GM19328 (cell line): ENCODE measurements around the gene CDC7.
"Not testable (repeated sequence)": the region's sequence is repeated elsewhere in the genome, so short reads cannot be mapped to it uniquely, and the experiment has no call there.

Experiments
- ATAC-seq: cut with Tn5 transposase; IDR thresholded peaks from one replicate; pipeline ENCODE4 v1.9.1; 2021; ENCODE audit warnings: mild to moderate bottlenecking, moderate library complexity; ENCODE audit not compliant: unreplicated experiment

CDC7 gene

GRCh38 chr1:91500756-91501522, at the start of gene CDC7:
CDC7 (plus strand) TSS chr1:91500851; CDS start chr1:91501717, 866 bp downstream.
- ATAC-seq = peak; percentile 76

DNA sequence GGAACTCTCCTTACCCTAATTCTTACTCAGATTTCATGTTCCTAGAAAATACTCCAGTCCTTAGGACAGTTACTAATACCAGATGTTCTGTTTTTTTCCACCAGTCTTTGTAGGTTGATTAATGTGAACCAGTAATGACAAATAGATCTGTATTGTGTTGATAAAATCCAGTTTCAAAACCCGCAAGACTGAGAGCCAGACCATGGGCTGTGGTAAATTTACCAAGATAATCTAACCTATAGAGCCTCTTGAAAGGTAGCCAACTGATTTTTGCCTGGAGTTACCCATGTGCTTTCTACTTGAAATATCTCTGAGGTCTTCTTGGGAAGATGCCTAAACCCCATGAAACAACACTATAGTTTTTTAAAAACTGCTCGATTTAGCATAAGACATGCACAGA, 46.5 kb upstream of the CDC7 start:
- ATAC-seq = no peak

GRCh38 chr1:91455334-91455733, 45.3 kb upstream of the CDC7 start:
- no peak for ATAC-seq

DNA sequence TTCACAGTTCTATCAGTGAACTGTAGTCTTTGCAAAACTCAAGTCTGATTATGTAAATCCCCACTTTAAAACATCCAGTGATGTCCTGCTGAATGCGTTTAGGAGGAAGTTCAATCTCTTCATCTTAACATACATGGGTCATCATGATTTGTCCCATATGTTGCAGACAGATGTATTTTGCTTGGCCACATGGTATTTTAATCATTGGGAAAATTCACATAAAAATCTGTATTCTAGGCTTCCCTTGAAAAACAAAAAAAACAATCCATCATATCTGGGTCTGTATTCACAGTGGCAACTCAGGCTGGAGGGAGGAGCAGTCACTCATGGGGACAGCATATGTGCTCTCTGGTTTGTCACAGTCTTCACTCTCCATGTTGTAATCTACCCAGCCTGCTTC, 44.8 kb upstream of the CDC7 start:
- ATAC-seq = no peak

- ATAC-seq = not testable (repeated sequence)
Measured at GRCh38 chr1:91465350-91465749, 35.3 kb upstream of the CDC7 start.

DNA sequence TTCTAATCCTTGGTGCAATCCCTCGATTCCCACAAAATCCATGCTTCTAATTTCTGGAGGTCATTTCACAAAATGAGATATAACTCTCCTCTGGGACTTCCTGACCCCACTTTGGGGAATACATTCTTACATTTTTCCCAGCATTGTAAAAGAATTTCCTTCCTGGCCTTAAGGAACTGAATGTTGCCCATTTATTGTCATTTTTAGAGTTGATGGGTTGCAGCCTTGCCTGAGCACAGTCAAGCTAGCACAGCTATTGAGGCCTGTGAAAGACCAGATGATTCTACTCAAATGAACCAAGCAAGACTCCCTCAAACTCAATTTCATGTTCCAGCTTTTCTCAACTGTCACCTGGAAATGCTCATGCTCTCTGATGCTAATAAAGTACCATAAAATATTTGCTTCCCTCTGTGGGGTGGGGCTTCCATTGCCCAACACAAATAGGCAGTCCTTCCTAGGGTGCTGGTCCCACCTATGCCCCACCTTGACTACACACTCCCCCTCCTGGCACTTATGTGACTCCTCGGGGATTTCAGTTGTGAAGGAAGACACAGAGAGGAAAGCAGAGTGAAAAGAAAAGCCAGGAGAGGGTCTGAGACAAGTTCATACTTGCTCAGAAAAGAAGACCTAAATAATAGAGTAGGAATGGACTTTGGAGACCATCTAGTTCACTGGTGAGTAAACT, 24.0 kb upstream of the CDC7 start:
- no peak for ATAC-seq

DNA sequence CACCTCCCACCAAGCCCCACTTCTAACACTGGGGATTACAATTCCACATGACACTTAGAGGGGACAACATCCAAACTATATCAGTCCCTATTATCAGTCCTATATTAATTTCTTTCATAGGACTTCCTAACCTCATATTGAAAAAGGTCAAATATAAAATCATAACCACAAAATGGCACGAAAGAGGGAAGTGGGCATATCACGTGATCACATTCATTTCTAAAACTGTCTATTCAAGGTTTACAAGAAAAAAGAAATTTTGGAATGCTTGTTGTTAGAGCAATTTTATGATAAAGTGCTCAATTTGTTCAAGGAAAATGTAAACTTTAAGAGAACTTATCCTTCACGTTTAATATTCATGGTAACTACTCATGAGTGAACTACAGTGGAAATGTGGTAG, 13.2 kb upstream of the CDC7 start:
- no peak for ATAC-seq

DNA sequence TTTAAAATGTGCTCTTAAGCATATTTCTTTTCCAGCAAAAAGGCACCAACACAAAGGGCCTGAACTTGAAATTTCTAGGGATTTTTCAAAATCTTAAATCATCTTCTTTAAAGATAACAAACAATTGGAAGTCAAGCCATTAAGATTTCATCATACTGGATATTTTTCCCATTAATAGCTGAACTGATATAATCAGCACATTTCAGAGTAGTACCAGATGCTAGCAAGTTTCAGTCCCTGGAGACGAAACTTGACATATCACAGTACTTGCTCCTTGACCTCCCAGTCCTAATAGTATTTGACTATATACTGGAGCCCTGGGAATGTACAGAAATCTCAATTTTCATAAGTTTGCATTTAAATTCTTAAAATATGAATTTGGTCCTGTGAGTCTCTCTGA, 10.2 kb upstream of the CDC7 start:
- no peak for ATAC-seq

- no peak for ATAC-seq
Measured at GRCh38 chr1:91498035-91498434, 2.6 kb upstream of the CDC7 start.

DNA sequence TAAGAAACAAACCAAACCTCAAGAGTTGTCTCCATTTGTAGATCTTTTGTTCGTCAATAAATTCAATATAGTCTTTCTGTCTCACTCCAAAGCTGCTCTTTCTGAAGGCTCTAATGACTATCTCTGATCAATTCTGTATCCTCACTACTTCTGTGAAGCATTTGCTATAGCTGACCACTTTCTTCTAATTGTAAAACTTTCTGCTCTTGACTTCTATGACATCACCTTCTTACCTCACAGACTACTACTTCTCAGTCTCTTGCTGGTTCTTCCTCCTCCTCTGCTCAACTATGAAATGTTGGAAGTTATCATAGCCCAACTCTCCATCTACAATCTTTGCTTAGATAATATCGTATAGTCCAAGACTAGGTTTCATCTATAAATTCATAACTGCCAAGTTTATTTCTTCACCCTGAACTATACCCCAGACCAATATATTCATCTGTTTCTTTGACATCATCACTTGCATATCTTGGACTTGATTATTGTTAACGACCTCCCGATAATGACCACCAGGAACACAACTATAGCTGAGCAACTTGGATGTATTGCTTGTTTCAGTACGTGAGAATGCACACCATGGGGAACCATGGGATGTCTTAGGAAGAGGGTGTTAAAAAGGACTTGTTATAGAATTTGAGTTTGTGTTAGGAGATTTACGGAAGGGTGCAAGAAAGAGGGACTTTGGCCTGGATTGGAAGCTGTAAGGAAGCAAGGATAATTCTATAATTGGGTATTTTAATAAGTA, 2.0 kb upstream of the CDC7 start:
- no peak for ATAC-seq

GRCh38 chr1:91499346-91499745, 1.3 kb upstream of the CDC7 start:
- no peak for ATAC-seq

DNA sequence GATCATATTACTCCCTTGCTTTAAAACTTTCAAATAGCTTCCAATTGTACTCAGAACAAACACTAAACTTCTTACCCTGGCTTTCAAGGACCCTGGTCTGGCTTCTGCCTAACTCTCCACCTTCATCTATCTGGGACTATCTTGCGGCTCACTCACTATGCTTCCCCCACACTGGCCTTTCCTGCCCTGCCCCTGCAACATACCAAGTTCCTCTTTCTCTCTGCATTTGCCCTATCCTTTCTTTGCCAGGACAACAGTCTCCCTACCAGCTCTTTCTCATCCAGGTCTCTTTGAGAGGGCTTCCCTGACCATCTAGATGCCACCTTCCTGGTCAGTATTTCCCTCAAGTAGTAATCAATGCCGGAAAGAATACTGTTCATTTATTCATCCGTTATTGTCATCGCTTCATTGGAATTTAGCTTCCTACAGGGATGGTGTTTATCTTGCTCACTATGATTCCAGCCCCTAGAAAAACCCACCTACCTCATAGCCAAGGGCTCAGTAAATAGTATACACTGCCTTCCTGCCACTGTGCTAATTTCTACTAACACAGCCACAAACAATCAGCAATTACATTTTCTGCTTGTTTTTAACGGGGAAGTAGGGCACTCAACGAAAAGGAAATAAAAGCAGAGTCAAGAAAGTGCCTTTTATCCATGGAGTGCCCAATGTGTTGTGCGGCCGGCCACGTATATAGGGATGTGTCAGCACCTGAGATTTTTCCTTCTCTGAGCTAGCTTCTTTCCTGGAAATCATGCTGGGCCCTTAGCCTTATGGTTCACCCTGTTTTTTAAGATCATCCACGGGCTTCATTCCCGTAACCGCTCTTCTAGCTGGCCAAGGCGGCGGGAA, 521 bp upstream of the CDC7 start:
- peak; percentile 21 for ATAC-seq

DNA sequence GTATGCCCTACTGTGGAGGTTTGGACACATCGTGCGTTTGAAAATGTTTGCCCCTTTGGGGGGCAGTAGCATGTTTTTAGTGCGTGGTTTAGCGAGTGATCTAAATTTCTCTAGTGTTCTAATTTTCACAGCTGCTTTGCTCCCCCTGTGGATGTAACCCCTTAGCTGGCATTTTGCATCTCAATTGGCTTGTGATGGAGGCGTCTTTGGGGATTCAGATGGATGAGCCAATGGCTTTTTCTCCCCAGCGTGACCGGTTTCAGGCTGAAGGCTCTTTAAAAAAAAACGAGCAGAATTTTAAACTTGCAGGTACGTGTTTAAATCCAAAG, 836 bp downstream of the CDC7 start:
- peak; percentile 14 for ATAC-seq

DNA sequence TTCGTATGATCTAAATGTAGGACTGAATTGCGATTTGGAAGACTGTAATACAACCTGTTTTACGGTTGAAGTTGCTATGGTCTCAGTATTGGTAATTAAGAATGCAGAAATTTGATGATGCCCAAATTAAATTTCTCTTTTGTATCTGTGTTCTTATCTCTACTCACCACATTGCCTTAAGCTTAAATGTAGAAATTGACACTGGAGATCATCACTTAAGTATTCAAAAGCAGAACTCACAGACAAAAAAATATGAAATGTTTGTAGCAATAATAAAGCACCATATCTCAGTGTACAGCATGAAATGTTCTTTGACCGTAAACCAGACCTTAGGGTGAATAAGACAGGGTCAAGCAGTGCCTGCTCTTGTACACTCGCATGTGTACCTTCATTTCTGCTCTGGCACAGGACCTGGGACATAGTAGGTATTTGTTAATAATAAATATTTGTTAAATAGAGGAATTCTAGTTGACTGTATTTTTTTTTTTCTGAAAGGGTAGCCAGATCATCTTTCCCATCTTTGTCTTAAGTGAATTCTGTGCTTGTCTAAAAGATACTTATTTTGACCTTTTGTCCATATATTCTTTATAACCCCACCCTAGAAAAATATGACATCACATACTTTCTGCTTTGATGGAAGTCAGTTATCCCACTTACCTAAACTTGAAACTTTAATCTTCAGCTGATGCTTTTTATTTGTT, 1.5 kb downstream of the CDC7 start:
- no peak for ATAC-seq

- ATAC-seq = no peak
Measured at GRCh38 chr1:91502672-91503184, 2.1 kb downstream of the CDC7 start.

DNA sequence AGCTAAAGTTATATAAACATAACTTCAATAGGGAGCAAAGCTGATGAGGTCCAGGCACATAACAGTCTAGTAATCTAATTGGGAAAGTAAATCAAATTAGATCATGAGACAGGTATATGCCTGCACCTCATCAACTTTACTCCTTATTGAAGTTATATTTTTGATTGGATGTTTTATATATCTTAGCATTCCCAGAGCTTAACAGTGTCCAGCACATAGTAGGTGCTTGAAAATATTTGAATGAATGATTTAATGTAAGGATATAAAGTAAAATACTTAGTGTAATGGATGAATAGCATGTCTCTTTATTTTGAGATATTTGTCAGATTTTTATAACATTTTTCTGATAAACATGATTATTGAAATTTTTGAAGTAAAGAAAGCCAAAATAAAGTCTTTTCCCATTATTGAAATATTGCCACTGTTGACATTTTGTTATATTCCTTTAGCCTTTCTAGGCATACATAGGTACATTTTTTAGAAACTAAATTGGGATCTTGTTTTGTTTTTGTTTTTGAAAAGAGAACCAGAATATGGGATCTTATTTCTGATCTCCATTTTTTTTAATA, 2.8 kb downstream of the CDC7 start:
- no peak for ATAC-seq

DNA sequence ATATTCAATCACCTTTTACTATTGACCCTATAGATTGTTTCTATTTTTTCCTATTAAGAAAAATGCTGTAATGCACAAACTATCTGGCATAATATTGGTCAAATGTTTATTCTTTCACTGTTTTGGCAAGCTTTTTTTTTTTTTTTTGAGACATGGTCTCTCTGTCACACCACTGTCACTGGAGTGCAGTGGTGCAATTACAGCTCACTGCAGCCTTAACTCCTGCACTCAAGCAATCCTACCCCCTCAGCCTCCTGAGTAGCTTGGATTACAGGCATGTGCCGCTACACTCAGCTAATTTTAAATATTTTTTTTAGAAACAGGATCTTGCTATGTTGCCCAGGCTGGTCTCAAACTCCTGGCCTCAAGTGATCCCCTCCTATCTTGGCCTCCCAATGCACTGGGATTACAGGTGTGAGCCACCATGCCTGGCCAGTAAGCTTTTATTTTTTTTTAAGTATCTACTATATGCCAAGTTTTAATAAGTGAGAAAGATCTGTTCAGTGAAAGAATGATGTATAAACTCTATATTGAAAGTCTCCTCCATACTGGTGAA, 3.4 kb downstream of the CDC7 start:
- no peak for ATAC-seq

GRCh38 chr1:91505086-91505485, 4.4 kb downstream of the CDC7 start:
- no peak for ATAC-seq

DNA sequence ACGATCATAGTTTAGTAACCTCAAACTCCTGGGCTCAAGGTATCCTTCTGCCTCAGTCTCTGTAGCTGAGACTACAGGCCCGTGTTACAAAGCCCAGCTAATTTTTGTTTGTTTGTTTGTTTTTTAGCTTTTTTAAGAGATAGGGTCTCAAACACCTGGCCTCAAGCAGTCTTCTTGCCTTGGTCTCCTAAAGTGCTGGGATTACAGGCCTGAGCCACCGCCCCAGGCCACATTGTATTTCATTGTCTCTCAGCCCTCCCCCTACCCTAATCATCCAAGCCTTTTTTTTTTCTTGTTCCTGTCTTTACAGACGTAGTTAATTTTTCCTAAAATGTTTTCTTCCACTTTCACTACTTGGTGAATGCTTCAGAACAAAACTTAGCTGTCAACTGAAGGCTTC, 5.4 kb downstream of the CDC7 start:
- no peak for ATAC-seq

- ATAC-seq = no peak
Measured at GRCh38 chr1:91507328-91507727, 6.7 kb downstream of the CDC7 start.
